Right lobe of liver (tissue), 4 donors: ENCODE measurements around the gene DIPK1B.

Experiments
- CTCF ChIP-seq, 4 donors: fragments of 200-600 bp in 3 of 4; fragments of 450-650 bp in 1 of 4; IDR thresholded peaks; one replicate each; pipeline versions ENCODE4 v1.5.1 to v1.8.0; 2016 to 2022; ENCODE audit warnings: antibody characterized with exemption in 4 of 4, mild to moderate bottlenecking in 2 of 4
- POLR2A ChIP-seq: fragments of 450-650 bp; IDR thresholded peaks from one replicate; pipeline ENCODE4 v1.6.1; 2017; ENCODE audit warnings: antibody characterized with exemption, mild to moderate bottlenecking
- donor health status: DM: no; HTN: no; CAD: no.
- donor health status: DM: no; HTN: no; CAD: no.
- donor health status: DM: no; HTN: yes; CAD: no.

- TF ChIP-seq CTCF (IDR thresholded peaks at IDR 0.05) (no peak), POLR2A (no peak)
Measured at GRCh38 chr9:136696502-136696901, 15.9 kb upstream of the DIPK1B start.
